ENCODE data around the gene RIN1.
"Not testable (repeated sequence)": the region's sequence is repeated elsewhere in the genome, so short reads cannot be mapped to it uniquely, and the experiment has no call there.

RIN1 gene

DNA sequence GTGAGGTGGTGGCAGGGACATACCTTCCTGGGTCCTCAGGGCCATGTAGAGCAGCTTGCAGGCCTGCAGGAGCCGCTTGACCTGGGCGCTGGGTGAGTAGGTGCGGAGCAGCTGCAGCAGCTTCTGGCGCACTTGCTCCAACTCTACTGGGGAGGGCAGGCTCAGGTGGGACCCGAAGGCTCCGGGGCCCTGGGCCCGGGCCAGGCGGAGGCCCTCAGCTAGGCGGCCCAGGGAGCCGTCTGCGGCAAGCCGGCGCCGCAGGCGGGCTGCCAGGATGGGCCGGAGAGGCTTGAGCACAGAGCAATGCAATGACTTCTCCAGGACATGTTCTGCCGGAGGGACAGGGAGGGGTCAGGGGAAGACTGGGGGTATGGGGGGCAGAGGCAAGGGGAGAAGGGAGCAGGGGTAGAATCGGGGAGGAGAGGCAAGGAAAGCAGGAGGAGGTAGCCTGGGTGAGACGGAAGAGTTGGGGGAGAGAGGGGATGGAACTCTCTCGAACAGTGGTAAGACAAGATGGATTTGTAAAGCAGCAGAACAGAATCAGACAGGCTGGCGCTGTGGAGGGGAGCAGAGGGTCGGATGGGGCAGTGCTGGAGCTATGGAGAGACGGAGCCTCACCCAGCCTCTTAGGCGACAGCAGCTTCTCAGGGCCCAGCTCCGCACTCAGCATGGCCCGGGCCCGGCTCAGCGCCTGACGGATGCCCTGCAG, 2.2 kb downstream of the RIN1 start:
- DNase-seq (ENCODE audit: low read depth), result no peak

DNA sequence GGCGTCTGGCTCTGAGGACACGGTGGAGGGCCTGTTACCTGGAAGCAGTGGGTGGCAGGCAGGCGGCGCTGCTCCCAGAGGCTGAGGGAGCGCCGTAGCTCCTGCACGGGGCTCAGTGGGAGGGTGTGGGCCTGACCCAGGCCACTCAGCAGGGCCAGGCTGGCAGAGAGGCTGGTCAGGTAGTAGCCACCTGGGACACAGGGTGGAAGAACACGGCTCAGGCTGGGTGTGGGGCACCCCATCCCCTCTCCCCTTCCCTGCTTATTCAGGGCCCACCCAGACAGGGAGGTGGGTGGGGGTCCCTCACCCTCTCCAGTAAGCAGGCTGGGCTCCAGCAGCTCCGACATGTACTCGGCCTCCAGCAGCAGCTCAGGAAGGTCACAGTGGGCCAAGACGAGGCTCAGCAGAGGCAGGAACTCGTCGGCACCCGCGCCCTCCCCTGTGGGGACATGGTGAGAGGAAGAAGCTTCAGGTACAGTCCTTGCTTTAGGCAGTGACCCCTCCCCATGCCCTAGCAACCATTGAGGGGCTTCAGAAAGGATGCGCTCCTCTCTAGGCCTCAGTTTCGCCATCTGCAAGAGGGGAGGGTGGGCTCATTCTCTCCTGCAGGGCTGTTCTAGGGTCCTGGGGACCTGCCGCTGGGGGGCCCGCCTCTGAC, 2.9 kb downstream of the RIN1 start:
- DNase-seq (ENCODE audit: low read depth), result no peak

DNA sequence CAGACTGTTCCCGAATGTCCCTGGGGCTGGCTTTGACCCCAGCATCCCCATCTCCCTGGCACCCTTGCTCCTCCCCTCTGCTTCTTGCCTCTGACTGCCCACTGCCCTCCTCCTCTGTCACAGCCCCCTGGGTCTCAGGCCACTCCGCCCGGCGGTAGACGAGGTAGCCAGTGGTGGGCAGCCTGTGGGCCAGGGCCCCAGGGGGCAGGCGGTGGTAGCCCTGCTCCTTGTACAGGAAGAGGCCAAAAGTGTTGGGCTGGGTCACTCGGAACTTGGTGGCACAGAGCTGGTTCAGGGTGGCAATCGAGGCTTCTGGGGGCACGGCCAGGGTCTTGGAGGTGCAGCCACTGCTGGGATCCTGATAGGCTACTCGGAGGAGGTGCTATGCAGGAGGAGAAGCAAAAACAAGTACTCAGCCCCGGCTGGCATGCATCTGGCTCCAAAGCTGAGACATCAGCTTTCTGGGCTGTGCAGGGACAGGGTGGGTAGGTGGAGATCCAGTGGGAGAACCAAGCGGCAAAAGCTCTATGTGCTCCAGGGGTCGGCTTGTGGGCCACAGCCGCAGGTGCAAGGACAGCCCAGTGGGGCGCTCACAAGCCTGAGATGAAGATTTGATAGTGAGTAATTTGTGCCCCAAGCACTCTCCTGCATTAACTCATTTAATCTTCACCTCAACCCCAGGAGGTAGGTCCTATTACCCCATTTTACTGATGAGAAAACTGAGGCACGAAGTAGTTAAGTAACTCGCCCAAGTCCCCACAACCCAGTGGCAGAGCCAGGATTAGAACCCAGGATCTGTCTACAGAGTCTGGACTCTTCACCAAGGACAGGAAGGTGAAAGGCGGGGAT, 3.6 kb downstream of the RIN1 start:
- DNase-seq (ENCODE audit: low read depth), result no peak

DNA sequence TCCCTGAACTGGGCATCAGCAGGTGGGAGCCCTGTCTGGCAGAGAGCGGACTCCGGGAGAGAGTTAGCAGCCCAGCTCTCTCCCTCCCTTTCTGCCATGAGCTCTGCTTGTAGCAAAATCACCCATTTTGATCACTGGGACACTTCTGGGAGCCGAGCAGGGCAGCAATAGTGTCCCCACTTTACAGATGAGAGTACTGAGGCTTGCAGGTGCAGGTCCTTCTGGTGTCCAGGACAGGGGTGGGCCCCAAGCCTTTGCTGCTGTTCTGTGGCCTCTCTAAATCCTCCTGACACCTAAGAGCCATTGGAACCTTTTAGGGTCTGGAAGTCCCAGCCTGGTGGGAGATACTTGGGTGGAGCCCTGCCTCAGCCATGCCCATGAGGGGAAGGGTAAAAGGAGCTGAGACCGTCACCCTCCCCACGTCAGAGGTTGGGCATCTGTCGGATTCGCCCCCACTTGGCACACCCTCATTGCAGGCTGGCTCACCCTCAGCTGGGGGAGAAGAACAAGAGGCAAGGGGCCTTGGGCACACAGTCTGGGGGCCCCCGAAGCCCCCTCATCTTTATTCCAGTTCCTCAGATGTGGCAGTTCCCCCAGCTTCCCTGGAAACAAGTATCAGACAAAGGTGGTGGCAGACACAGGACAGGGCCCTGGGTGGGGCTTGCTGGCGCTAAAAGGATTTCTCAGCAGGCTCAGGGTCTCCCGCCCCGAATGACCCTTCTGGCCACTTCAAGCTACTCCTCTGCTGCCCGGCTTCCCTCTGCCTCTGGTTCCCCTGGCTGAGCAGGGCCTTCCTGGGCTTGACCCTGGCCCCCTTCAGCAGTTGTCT, 4.5 kb downstream of the RIN1 start:
- no peak for DNase-seq (ENCODE audit: low read depth)

DNA sequence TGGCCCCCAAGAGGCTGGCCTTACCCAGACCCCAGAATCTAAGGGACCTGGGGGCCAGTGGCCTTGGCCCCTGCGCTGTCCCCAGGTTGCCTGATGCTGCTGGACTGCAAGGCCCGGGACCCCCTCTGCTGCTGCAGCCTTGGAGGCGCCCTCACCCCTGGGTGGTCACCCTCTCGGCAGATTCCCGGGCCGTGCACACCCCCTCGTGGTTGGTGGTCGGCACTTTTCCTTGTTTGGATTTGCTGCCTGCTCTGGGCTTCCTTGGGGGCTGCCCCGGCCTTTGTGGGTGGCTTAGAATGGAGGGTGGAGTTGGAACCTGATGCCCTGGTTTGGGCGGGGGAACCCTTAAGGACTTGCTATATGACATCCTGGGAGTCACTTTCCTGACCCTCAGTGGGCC, 5.3 kb downstream of the RIN1 start:
- no peak for DNase-seq (ENCODE audit: low read depth)

DNA sequence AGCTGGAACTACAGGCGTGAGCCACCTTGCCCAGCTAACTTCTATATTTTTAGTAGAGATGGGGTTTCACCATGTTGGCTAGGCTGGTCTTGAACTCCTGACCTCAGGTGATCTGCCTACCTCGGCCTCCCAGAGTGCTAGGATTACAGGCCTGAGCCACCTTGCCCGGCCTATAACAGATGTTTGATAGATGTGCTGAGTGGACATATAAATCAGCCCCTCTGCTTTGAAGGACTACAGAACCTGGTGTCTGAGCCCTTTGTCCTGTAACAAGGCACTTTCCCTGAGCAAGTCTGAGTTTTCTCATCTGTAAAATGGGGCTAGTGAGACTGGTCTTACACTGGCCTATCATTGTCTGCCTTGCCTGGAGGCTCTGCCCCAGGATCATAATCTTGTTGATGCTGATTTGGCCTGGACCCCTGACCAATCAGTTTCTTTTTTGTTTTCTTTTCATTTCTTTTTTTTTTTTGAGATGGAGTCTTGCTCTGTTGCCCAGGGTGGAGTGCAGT, 7.0 kb downstream of the RIN1 start:
- DNase-seq (ENCODE audit: low read depth), result no peak

DNA sequence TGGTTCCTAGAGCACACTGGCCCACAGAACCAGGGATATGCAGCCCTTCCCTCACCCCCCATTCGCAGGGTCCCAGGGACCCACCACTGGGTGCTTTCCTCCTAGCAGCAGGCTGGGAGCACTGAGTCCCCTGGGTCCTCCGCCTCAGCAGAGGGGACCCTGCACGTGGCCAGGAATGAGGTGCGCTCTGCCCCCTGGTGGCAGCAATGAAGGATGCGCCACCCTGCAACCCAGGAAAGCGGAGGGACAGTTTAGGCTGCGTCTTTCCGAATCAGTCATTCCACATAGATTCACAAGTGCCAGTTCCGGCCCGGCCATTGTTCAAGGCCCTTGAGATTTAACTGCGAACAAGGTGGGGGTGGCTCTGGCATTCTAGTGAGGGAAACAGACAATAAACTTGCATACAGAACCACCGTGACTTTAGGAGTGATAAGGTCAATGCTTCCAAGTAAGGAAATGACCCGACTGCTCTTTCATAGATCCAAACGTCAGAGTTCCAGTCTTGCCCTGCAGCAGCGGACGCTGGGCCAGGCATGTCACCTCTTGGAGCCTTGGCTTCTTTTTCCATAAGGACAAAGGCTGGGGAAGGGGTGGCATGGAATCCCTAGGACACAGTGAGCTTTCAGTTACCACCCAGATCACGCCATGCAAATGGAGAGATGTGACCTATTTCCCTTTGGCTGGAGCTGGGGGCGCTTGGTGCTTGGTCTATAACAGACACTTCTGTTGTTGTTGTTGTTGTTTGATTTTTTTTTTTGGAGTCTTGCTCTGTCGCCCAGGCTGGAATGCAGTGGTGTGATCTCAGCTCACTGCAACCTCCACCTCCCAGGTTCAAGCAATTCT, 7.7 kb downstream of the RIN1 start:
- DNase-seq (ENCODE audit: low read depth), result no peak

DNA sequence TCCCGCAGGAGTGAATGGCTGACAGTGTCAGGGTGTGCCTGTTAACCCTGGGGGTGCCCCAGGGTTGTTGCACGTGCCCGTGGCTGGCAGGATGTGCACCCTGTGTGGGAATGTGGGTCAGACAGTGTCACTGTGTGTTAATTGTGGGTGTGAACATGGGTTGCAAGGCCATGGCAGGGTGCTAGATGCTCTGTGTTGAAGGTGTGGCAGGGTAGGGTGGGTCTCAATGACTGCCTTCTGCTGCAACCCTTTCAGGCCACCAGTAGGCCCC, 8.3 kb downstream of the RIN1 start:
- DNase-seq (ENCODE audit: low read depth), result no peak

DNA sequence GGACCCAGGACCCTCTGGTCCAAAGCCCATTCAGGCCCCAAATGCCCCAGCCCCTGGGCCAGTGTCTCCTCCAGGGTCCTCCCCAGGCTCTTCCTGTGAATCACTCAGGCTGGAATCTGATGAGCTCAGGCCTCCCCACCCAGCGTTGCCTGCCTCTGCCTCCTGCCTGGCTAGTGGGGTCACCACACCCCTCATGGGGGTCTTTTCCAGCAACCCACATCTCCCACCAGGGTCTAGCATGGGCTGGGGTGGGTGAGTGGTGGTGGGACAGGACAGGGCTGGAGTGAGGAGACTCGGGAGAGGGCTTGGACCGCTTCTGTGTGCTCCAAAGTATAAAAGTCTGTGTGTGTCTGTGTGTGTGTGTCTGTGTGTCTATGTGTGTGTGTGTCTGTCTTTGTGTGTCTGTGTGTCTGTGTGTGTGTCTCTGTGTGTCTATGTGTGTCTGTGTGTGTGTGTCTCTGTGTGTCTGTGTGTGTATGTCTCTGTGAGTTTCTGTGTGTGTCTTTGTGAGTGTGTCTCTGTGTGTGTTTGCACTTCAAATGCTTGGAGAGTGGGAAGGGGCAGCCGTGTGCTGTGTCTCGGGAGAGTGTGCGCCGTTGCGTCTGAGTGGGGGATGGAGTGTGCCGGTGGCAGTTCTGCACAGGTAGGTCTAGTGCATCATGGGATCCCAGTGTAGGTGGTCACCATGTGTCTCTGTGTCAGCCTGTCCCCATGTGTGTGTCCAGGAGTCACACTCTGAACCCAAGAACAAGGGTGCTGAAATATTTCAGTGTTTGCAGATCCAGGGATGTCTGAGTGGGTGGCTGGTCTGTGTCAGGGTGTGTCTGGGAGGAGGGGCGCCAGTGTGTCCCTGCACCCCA, 8.8 kb downstream of the RIN1 start:
- DNase-seq (ENCODE audit: low read depth), result no peak

DNA sequence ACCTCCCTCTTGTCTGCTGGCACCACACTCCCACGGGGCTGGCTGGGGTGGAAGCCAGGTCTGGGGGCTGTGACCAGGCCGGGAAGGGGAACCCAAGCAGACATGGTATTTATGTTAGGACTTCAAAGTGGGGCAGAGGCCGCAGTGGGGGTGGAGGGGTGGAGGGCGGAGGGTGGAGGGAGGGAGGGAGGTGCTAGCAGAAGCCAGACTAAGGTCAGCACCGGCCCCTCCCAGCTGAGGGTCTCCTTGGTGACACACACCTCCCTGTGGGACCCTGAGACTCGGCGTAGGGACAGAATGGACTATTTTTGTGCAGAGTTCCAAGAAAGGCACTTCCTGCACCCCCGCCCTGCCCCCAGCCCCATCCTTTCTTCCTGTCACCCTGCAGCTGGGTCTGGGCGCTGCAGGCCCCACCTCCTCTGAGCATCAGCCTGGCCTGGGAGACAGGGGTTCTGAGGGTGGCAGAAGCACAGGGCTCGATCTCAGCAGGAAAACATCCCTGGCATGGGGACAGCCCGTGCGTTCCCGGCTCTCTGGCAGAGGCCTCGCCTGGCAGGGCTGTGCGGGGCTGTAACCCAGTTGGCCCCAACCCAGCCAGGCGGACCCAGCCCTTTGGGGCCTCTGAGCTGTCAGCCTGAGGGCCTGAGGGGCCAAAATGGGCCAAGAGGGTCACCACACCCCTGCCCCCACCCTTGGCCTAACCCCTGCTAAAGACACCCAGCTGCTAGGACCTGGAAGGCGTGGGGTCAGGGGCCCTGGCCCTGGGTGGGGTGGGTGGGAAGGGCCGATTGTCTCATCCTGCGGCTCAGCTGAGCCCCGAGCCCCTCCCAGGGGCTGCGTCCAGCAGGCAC, 9.7 kb downstream of the RIN1 start:
- no peak for DNase-seq (ENCODE audit: low read depth)

DNA sequence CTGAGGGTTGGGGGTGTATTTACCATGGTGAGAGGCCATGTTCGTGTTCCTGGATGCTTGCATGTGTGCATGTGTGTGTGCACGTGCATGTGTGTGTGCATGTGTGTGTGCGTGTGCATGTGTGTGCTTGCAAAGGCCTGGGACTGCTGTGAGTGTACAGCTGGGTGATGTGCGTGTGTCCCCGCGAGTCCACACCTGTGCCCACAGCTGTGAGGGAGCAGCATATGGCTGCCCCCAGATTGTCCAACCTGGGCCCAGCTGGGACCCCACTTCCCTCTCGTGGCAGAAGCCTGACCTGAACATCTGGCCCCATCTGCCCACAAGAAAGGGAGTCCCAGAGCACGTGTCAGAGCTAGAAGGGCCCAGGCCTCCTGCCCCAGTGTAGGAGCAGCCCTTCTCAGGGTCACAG, 11.0 kb downstream of the RIN1 start:
- DNase-seq (ENCODE audit: low read depth), result no peak

DNA sequence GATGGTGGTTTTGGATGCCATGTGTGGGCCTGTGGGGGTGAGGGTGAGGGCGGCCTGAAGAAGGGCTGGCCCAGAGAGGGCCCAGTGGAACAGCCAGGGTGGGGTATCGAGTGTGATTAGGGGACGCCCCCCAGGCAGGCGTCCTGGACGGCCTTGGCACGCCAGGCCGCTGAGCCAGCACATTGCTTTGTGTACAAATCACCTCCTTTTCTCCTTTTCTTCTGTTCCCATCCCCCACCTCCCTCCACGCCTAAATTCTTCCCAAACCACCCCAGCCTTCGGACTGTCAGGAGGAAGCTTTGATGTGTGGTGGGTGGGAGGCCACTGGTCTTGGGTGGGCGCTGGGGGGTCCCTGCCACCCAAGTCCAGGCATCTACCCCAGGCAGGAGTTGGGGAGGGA, 11.6 kb downstream of the RIN1 start:
- no peak for DNase-seq (ENCODE audit: low read depth)

DNA sequence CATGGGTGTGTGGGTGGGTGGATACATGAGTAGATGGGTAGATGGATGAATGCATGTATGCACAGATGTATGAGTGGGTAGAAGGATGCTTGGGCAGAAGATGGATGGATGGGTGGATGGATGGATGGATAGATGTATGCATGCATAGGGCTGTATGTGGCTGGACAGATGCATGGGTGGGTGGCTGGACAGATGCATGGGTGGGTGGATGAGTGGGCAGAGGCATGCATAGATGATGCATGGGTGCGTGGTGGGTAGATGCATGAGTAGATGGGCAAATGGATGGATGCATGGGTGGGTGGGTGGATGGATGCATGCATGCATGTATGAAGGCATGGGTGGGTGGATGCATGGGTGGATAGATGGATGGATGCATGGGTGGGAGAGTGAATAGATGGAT, 12.6 kb downstream of the RIN1 start:
- no peak for DNase-seq (ENCODE audit: low read depth)

DNA sequence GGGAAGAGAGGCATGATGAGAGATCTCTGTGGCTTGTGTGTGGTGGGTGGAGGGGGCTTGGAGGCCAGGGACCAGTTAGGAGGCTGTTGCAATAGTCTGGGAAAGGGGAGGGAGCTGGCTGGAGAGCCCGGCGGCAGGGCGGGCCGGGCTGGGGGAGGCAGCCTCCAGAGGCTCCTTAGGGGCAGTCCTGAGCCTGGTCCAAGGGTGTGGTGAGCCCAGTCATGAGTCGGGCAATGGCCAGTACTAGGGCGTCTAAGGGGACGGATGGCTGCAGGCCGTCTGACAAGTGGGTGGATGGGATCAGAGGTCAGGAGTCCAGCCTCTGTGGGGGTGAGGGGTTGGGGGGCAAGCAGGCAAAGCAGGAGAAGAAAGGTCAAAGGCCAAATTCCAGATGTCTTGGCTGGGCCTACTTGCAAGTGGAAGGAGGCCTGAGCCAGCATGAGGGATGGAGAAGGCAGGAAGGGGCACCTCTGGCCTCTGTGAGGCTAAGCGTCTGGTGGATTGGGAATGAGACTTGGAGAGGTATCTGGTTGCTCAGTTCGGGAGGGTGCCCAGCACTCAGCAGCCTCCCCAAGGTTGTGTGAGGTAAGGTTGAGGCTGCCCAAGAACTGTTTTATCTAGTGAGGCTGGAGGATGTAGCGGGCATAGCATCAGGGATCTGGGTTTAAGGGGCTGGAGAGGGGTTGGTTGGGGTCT, 13.4 kb downstream of the RIN1 start:
- DNase-seq (ENCODE audit: low read depth), result no peak

DNA sequence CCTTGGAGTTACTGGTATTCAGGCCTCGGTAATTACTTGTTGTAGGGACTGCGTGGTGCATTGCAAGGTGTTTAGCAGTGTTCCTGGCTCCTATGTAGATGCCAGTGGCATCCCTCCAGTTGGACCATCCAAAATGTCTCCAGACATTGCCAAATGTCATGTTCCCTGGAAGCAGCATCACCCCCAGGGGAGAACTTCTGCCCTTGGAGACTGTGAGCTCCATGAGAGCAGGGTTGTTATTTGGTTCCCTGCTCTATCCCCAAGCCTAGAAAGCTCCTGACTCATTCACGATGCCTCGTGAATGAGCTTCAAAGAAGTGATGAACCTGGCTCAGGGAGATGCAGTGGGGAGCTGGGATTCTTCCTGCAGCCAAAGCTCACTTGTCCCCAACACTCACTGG, 14.6 kb downstream of the RIN1 start:
- DNase-seq (ENCODE audit: low read depth), result no peak

DNA sequence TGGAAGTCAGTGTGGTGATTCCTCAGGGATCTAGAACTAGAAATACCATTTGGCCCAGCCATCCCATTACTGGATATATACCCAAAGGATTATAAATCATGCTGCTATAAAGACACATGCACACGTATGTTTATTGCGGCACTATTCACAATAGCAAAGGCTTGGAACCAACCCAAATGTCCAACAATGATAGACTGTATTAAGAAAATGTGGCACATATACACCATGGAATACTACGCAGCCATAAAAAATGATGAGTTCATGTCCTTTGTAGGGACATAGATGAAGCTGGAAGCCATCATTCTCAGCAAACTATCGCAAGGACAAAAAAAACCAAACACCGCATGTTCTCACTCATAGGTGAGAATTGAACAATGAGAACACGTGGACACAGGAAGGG, 15.5 kb downstream of the RIN1 start:
- not testable (repeated sequence) for DNase-seq (ENCODE audit: low read depth)

DNA sequence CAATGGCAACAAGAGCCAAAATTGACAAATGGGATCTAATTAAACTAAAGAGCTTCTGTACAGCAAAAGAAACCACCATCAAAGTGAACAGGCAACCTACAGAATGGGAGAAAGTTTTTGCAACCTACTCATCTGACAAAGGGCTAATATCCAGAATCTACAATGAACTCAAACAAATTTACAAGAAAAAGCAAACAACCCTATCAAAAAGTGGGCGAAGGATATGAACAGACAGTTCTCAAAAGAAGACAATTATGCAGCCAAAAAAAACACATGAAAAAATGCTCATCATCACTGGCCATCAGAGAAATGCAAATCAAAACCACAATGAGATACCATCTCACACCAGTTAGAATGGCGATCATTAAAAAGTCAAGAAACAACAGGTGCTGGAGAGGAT, 15.9 kb downstream of the RIN1 start:
- not testable (repeated sequence) for DNase-seq (ENCODE audit: low read depth)

DNA sequence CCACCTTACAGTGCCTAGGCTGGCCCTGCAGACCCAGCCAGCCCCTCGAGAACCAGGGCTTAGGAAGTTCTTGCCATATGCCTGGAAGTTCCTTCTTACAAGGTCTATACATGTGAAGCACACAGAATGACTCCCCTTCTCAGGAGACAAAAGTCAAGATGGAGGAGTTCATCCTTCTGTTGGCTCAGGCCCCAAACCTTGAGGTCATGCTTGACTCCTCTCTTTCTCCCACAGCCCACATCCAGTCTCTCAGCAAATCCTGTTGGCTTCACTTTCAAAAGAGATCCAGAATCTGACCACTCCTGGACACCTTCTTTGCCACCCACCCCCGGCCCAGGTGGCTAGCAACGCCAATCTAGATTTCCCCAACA, 17.6 kb downstream of the RIN1 start:
- DNase-seq (ENCODE audit: low read depth), result no peak

Measured in HS-27A (cell line).